ENCODE data around the gene SF1. TPM values are rescaled to one million over a fixed set of nuclear protein-coding genes. Genes with fewer than 3 reads are reported as not detected.

Gene SF1
- total and polyA plus RNA-seq, 2 donors, result 49.5 to 134 TPM

- Histone ChIP-seq H3K9me3 (ENCODE audit: control insufficient read depth in 2 of 2, insufficient read depth in 1 of 2, low read length in 1 of 2) (peaks cover 0 to 6% of the 10 kb centered on the region in 2 donors), H3K27ac (ENCODE audit: low read depth in 1 of 2, low read length in 1 of 2) (no peak overlapping the region), H3K36me3 (ENCODE audit: control insufficient read depth in 2 of 2, insufficient read depth in 2 of 2, low read length in 1 of 2) (peaks cover 34 to 46% of the 10 kb centered on the region in 2 donors), H3K27me3 (ENCODE audit: control insufficient read depth in 2 of 2, insufficient read depth in 1 of 2, low read length in 1 of 2) (peaks cover 0 to 33% of the 10 kb centered on the region in 2 donors), H3K4me1 (ENCODE audit: control insufficient read depth in 2 of 2, insufficient read depth in 2 of 2, low read length in 2 of 2) (peaks cover 13 to 29% of the 10 kb centered on the region in 2 donors), H3K4me3 (ENCODE audit: low read length in 2 of 2) (no peak overlapping the region)
- DNase-seq (ENCODE audit: low read depth in 6 of 9, low spot score in 9 of 9), result no peak
- 96% methylated on average over 12 of the region's 12 CpGs for WGBS
These were observed 38.5 kb downstream of the SF1 start for GRCh38 chr11:64739871-64740270.

GRCh38 chr11:64736654-64737053 is 41.7 kb downstream of the SF1 start:
- Histone ChIP-seq H3K27me3 (ENCODE audit: control insufficient read depth in 2 of 2, insufficient read depth in 1 of 2, low read length in 1 of 2) (peaks cover 0 to 6% of the 10 kb centered on the region in 2 donors), H3K4me1 (ENCODE audit: control insufficient read depth in 2 of 2, insufficient read depth in 2 of 2, low read length in 2 of 2) (peaks cover 0 to 2% of the 10 kb centered on the region in 2 donors), H3K27ac (ENCODE audit: low read depth in 1 of 2, low read length in 1 of 2) (no peak overlapping the region), H3K9me3 (ENCODE audit: control insufficient read depth in 2 of 2, insufficient read depth in 1 of 2, low read length in 1 of 2) (peaks cover 0 to 6% of the 10 kb centered on the region in 2 donors), H3K4me3 (ENCODE audit: low read length in 2 of 2) (no peak overlapping the region), H3K36me3 (ENCODE audit: control insufficient read depth in 2 of 2, insufficient read depth in 2 of 2, low read length in 1 of 2) (peaks cover 41 to 60% of the 10 kb centered on the region in 2 donors)
- 98% methylated on average over 15 of the region's 15 CpGs for WGBS
- no peak for DNase-seq (ENCODE audit: low read depth in 6 of 9, low spot score in 9 of 9)

- Histone ChIP-seq H3K9me3 (ENCODE audit: control insufficient read depth in 2 of 2, insufficient read depth in 1 of 2, low read length in 1 of 2) (peaks cover 0 to 6% of the 10 kb centered on the region in 2 donors), H3K27ac (ENCODE audit: low read depth in 1 of 2, low read length in 1 of 2) (no peak overlapping the region), H3K4me1 (ENCODE audit: control insufficient read depth in 2 of 2, insufficient read depth in 2 of 2, low read length in 2 of 2) (no peaks in the 10 kb centered on the region), H3K36me3 (ENCODE audit: control insufficient read depth in 2 of 2, insufficient read depth in 2 of 2, low read length in 1 of 2) (peaks cover 43 to 57% of the 10 kb centered on the region in 2 donors), H3K4me3 (ENCODE audit: low read length in 2 of 2) (no peak overlapping the region), H3K27me3 (ENCODE audit: control insufficient read depth in 2 of 2, insufficient read depth in 1 of 2, low read length in 1 of 2) (no peaks in the 10 kb centered on the region)
- DNase-seq (ENCODE audit: low read depth in 6 of 9, low spot score in 9 of 9), result no peak
- 95% methylated on average over 9 of the region's 9 CpGs for WGBS
These were observed 42.5 kb downstream of the SF1 start for GRCh38 chr11:64735725-64736259.

GRCh38 chr11:64734811-64735724 is 43.3 kb downstream of the SF1 start:
- Histone ChIP-seq H3K27me3 (ENCODE audit: control insufficient read depth in 2 of 2, insufficient read depth in 1 of 2, low read length in 1 of 2) (no peaks in the 10 kb centered on the region), H3K36me3 (ENCODE audit: control insufficient read depth in 2 of 2, insufficient read depth in 2 of 2, low read length in 1 of 2) (peaks cover 47 to 58% of the 10 kb centered on the region in 2 donors), H3K9me3 (ENCODE audit: control insufficient read depth in 2 of 2, insufficient read depth in 1 of 2, low read length in 1 of 2) (peaks cover 0 to 6% of the 10 kb centered on the region in 2 donors), H3K27ac (ENCODE audit: low read depth in 1 of 2, low read length in 1 of 2) (no peak overlapping the region), H3K4me1 (ENCODE audit: control insufficient read depth in 2 of 2, insufficient read depth in 2 of 2, low read length in 2 of 2) (no peaks in the 10 kb centered on the region), H3K4me3 (ENCODE audit: low read length in 2 of 2) (no peak overlapping the region)
- WGBS, result 93% methylated on average over 23 of the region's 23 CpGs
- no peak for DNase-seq (ENCODE audit: low read depth in 6 of 9, low spot score in 9 of 9)

- H3K4me3 ChIP-seq (ENCODE audit: low read length in 2 of 2), result no peak overlapping the region
- H3K27ac ChIP-seq (ENCODE audit: low read depth in 1 of 2, low read length in 1 of 2), result no peak overlapping the region
- peaks cover 0 to 2% of the 10 kb centered on the region in 2 donors for H3K9me3 ChIP-seq (ENCODE audit: control insufficient read depth in 2 of 2, insufficient read depth in 1 of 2, low read length in 1 of 2)
- WGBS, result 97% methylated on average over 3 of the region's 3 CpGs
- peaks cover 46 to 52% of the 10 kb centered on the region in 2 donors for H3K36me3 ChIP-seq (ENCODE audit: control insufficient read depth in 2 of 2, insufficient read depth in 2 of 2, low read length in 1 of 2)
- DNase-seq (ENCODE audit: low read depth in 6 of 9, low spot score in 9 of 9), result no peak
- no peaks in the 10 kb centered on the region for H3K4me1 ChIP-seq (ENCODE audit: control insufficient read depth in 2 of 2, insufficient read depth in 2 of 2, low read length in 2 of 2)
- H3K27me3 ChIP-seq (ENCODE audit: control insufficient read depth in 2 of 2, insufficient read depth in 1 of 2, low read length in 1 of 2), result no peaks in the 10 kb centered on the region
These were observed 46.7 kb downstream of the SF1 start for GRCh38 chr11:64731601-64732000.

- Histone ChIP-seq H3K27ac (ENCODE audit: low read depth in 1 of 2, low read length in 1 of 2) (no peak overlapping the region), H3K36me3 (ENCODE audit: control insufficient read depth in 2 of 2, insufficient read depth in 2 of 2, low read length in 1 of 2) (peaks cover 29 to 36% of the 10 kb centered on the region in 2 donors), H3K27me3 (ENCODE audit: control insufficient read depth in 2 of 2, insufficient read depth in 1 of 2, low read length in 1 of 2) (no peaks in the 10 kb centered on the region), H3K4me1 (ENCODE audit: control insufficient read depth in 2 of 2, insufficient read depth in 2 of 2, low read length in 2 of 2) (peaks cover 0 to 9% of the 10 kb centered on the region in 2 donors), H3K9me3 (ENCODE audit: control insufficient read depth in 2 of 2, insufficient read depth in 1 of 2, low read length in 1 of 2) (no peaks in the 10 kb centered on the region), H3K4me3 (ENCODE audit: low read length in 2 of 2) (no peak overlapping the region)
- DNase-seq (ENCODE audit: low read depth in 6 of 9, low spot score in 9 of 9), result no peak
- WGBS, result 93% methylated on average over 21 of the region's 21 CpGs
These were observed 48.4 kb downstream of the SF1 start for GRCh38 chr11:64729851-64730382.

- Histone ChIP-seq H3K27ac (ENCODE audit: low read depth in 1 of 2, low read length in 1 of 2) (no peak overlapping the region), H3K27me3 (ENCODE audit: control insufficient read depth in 2 of 2, insufficient read depth in 1 of 2, low read length in 1 of 2) (no peaks in the 10 kb centered on the region), H3K4me3 (ENCODE audit: low read length in 2 of 2) (no peak overlapping the region), H3K4me1 (ENCODE audit: control insufficient read depth in 2 of 2, insufficient read depth in 2 of 2, low read length in 2 of 2) (peaks cover 0 to 15% of the 10 kb centered on the region in 2 donors), H3K36me3 (ENCODE audit: control insufficient read depth in 2 of 2, insufficient read depth in 2 of 2, low read length in 1 of 2) (peaks cover 28 to 32% of the 10 kb centered on the region in 2 donors), H3K9me3 (ENCODE audit: control insufficient read depth in 2 of 2, insufficient read depth in 1 of 2, low read length in 1 of 2) (no peaks in the 10 kb centered on the region)
- 98% methylated on average over 11 of the region's 11 CpGs for WGBS
- DNase-seq (ENCODE audit: low read depth in 6 of 9, low spot score in 9 of 9), result no peak
These were observed 49.5 kb downstream of the SF1 start for GRCh38 chr11:64728757-64729365.

- peaks cover 25% of the 10 kb centered on the region in 2 donors for H3K36me3 ChIP-seq (ENCODE audit: control insufficient read depth in 2 of 2, insufficient read depth in 2 of 2, low read length in 1 of 2)
- no peak overlapping the region for H3K4me3 ChIP-seq (ENCODE audit: low read length in 2 of 2)
- peaks cover 9 to 16% of the 10 kb centered on the region in 2 donors for H3K27me3 ChIP-seq (ENCODE audit: control insufficient read depth in 2 of 2, insufficient read depth in 1 of 2, low read length in 1 of 2)
- peaks cover 5 to 22% of the 10 kb centered on the region in 2 donors for H3K4me1 ChIP-seq (ENCODE audit: control insufficient read depth in 2 of 2, insufficient read depth in 2 of 2, low read length in 2 of 2)
- no peaks in the 10 kb centered on the region for H3K9me3 ChIP-seq (ENCODE audit: control insufficient read depth in 2 of 2, insufficient read depth in 1 of 2, low read length in 1 of 2)
- WGBS, result 96% methylated on average over 7 of the region's 7 CpGs
- no peak overlapping the region for H3K27ac ChIP-seq (ENCODE audit: low read depth in 1 of 2, low read length in 1 of 2)
- no peak for DNase-seq (ENCODE audit: low read depth in 6 of 9, low spot score in 9 of 9)
These were observed 51.3 kb downstream of the SF1 start for GRCh38 chr11:64726867-64727530.
